ENCODE data around the gene PPP6R2.
A peak's percentile ranks its signal among the peaks of the same experiment; 100 is the strongest.
"Not testable (repeated sequence)": the region's sequence is repeated elsewhere in the genome, so short reads cannot be mapped to it uniquely, and the experiment has no call there.

Gene PPP6R2

GRCh38 chr22:50329236-50329635, 13.9 kb upstream of the PPP6R2 start:
- Histone ChIP-seq H3K79me2 (ENCODE audit: control insufficient read depth, insufficient read depth, low read length) (no peaks in the 10 kb centered on the region), H3K18ac (ENCODE audit: low read length) (no peak overlapping the region), H3K9ac (ENCODE audit: low read length) (no peak overlapping the region), H3K4me1 (ENCODE audit: control insufficient read depth, low read depth, low read length) (peaks cover 1% of the 10 kb centered on the region), H2BK120ac (ENCODE audit: low read depth, low read length) (no peak overlapping the region), H3K36me3 (ENCODE audit: control insufficient read depth, insufficient read depth, low read length) (no peaks in the 10 kb centered on the region), H3K23ac (ENCODE audit: low read length) (no peak overlapping the region), H3K56ac (ENCODE audit: low read length) (no peak overlapping the region), H3K79me1 (ENCODE audit: low read length) (no peaks in the 10 kb centered on the region), H3K4me2 (ENCODE audit: low read length) (no peak overlapping the region), H3K27ac (ENCODE audit: low read depth, low read length) (no peak overlapping the region), H4K5ac (ENCODE audit: low read length) (no peak overlapping the region), H2BK5ac (ENCODE audit: low read length) (no peak overlapping the region), H3K4me3 (ENCODE audit: low read length) (no peak overlapping the region), H4K8ac (ENCODE audit: low read depth, low read length) (no peak overlapping the region), H3K4ac (ENCODE audit: low read depth, low read length) (no peak overlapping the region), H2AK5ac (ENCODE audit: low read length) (no peak overlapping the region), H2BK15ac (replicated peaks; ENCODE audit: low read depth) (no peak overlapping the region), H3K27me3 (ENCODE audit: insufficient read depth, low read length, poor library complexity) (no peaks in the 10 kb centered on the region)
- WGBS (ENCODE audit: extremely low coverage, insufficient coverage, low lambda C conversion rate) = no CpG with 5 or more reads among the region's 6 CpGs
- no peak for DNase-seq

- not testable (repeated sequence) for H3K79me1 ChIP-seq (ENCODE audit: low read length); H3K56ac ChIP-seq (ENCODE audit: low read length); H3K23ac ChIP-seq (ENCODE audit: low read length); H4K8ac ChIP-seq (ENCODE audit: low read depth, low read length); H4K5ac ChIP-seq (ENCODE audit: low read length); H3K79me2 ChIP-seq (ENCODE audit: control insufficient read depth, insufficient read depth, low read length); H3K36me3 ChIP-seq (ENCODE audit: control insufficient read depth, insufficient read depth, low read length); DNase-seq; H3K27ac ChIP-seq (ENCODE audit: low read depth, low read length); H3K9ac ChIP-seq (ENCODE audit: low read length); H3K18ac ChIP-seq (ENCODE audit: low read length); H2BK15ac ChIP-seq (replicated peaks; ENCODE audit: low read depth); H3K4me1 ChIP-seq (ENCODE audit: control insufficient read depth, low read depth, low read length); H2BK5ac ChIP-seq (ENCODE audit: low read length); H3K4me3 ChIP-seq (ENCODE audit: low read length); H3K4ac ChIP-seq (ENCODE audit: low read depth, low read length); H3K4me2 ChIP-seq (ENCODE audit: low read length); H2AK5ac ChIP-seq (ENCODE audit: low read length); H2BK120ac ChIP-seq (ENCODE audit: low read depth, low read length); H3K27me3 ChIP-seq (ENCODE audit: insufficient read depth, low read length, poor library complexity)
- WGBS (ENCODE audit: extremely low coverage, insufficient coverage, low lambda C conversion rate) = no CpG with 5 or more reads among the region's 5 CpGs
Observed at GRCh38 chr22:50334433-50334832, 8.7 kb upstream of the PPP6R2 start.

GRCh38 chr22:50337262-50338041, 5.7 kb upstream of the PPP6R2 start:
- Histone ChIP-seq H3K56ac (ENCODE audit: low read length) (no peak overlapping the region), H4K8ac (ENCODE audit: low read depth, low read length) (no peak overlapping the region), H4K5ac (ENCODE audit: low read length) (no peak overlapping the region), H3K4me1 (ENCODE audit: control insufficient read depth, low read depth, low read length) (no peaks in the 10 kb centered on the region), H3K4me2 (ENCODE audit: low read length) (no peak overlapping the region), H3K27ac (ENCODE audit: low read depth, low read length) (no peak overlapping the region), H3K36me3 (ENCODE audit: control insufficient read depth, insufficient read depth, low read length) (no peaks in the 10 kb centered on the region), H3K18ac (ENCODE audit: low read length) (no peak overlapping the region), H3K27me3 (ENCODE audit: insufficient read depth, low read length, poor library complexity) (no peaks in the 10 kb centered on the region), H2BK120ac (ENCODE audit: low read depth, low read length) (no peak overlapping the region), H2BK15ac (replicated peaks; ENCODE audit: low read depth) (no peak overlapping the region), H3K79me2 (ENCODE audit: control insufficient read depth, insufficient read depth, low read length) (no peaks in the 10 kb centered on the region), H3K4me3 (ENCODE audit: low read length) (no peak overlapping the region), H3K23ac (ENCODE audit: low read length) (peak overlapping the region; percentile 66), H3K79me1 (ENCODE audit: low read length) (no peaks in the 10 kb centered on the region), H3K9ac (ENCODE audit: low read length) (no peak overlapping the region), H2BK5ac (ENCODE audit: low read length) (no peak overlapping the region), H3K4ac (ENCODE audit: low read depth, low read length) (no peak overlapping the region), H2AK5ac (ENCODE audit: low read length) (no peak overlapping the region)
- DNase-seq = no peak
- WGBS (ENCODE audit: extremely low coverage, insufficient coverage, low lambda C conversion rate) = 99% methylated on average over 9 of the region's 13 CpGs

- Histone ChIP-seq H3K79me1 (ENCODE audit: low read length) (no peaks in the 10 kb centered on the region), H3K4me2 (ENCODE audit: low read length) (no peak overlapping the region), H3K4ac (ENCODE audit: low read depth, low read length) (no peak overlapping the region), H3K36me3 (ENCODE audit: control insufficient read depth, insufficient read depth, low read length) (no peaks in the 10 kb centered on the region), H2BK5ac (ENCODE audit: low read length) (no peak overlapping the region), H2BK120ac (ENCODE audit: low read depth, low read length) (no peak overlapping the region), H3K79me2 (ENCODE audit: control insufficient read depth, insufficient read depth, low read length) (no peaks in the 10 kb centered on the region), H3K4me1 (ENCODE audit: control insufficient read depth, low read depth, low read length) (no peaks in the 10 kb centered on the region), H2BK15ac (replicated peaks; ENCODE audit: low read depth) (no peak overlapping the region), H3K18ac (ENCODE audit: low read length) (no peak overlapping the region), H3K23ac (ENCODE audit: low read length) (peak overlapping the region; percentile 66), H3K27ac (ENCODE audit: low read depth, low read length) (no peak overlapping the region), H3K56ac (ENCODE audit: low read length) (no peak overlapping the region), H3K4me3 (ENCODE audit: low read length) (no peak overlapping the region), H4K5ac (ENCODE audit: low read length) (no peak overlapping the region), H3K9ac (ENCODE audit: low read length) (no peak overlapping the region), H4K8ac (ENCODE audit: low read depth, low read length) (no peak overlapping the region), H2AK5ac (ENCODE audit: low read length) (no peak overlapping the region), H3K27me3 (ENCODE audit: insufficient read depth, low read length, poor library complexity) (no peaks in the 10 kb centered on the region)
- no peak for DNase-seq
- WGBS (ENCODE audit: extremely low coverage, insufficient coverage, low lambda C conversion rate) = 100% methylated on average over 5 of the region's 5 CpGs
Observed at GRCh38 chr22:50338042-50338573, 5.0 kb upstream of the PPP6R2 start.

GRCh38 chr22:50338860-50339462, 4.2 kb upstream of the PPP6R2 start:
- H2AK5ac ChIP-seq (ENCODE audit: low read length) = no peak overlapping the region
- H3K23ac ChIP-seq (ENCODE audit: low read length) = no peak overlapping the region
- H3K4ac ChIP-seq (ENCODE audit: low read depth, low read length) = no peak overlapping the region
- H3K4me2 ChIP-seq (ENCODE audit: low read length) = no peak overlapping the region
- no peak overlapping the region for H3K27ac ChIP-seq (ENCODE audit: low read depth, low read length)
- H3K4me1 ChIP-seq (ENCODE audit: control insufficient read depth, low read depth, low read length) = no peaks in the 10 kb centered on the region
- no peaks in the 10 kb centered on the region for H3K27me3 ChIP-seq (ENCODE audit: insufficient read depth, low read length, poor library complexity)
- no peak overlapping the region for H2BK15ac ChIP-seq (replicated peaks; ENCODE audit: low read depth)
- no peak for DNase-seq
- H3K79me1 ChIP-seq (ENCODE audit: low read length) = no peaks in the 10 kb centered on the region
- H4K8ac ChIP-seq (ENCODE audit: low read depth, low read length) = no peak overlapping the region
- H3K56ac ChIP-seq (ENCODE audit: low read length) = no peak overlapping the region
- H3K79me2 ChIP-seq (ENCODE audit: control insufficient read depth, insufficient read depth, low read length) = no peaks in the 10 kb centered on the region
- no peaks in the 10 kb centered on the region for H3K36me3 ChIP-seq (ENCODE audit: control insufficient read depth, insufficient read depth, low read length)
- H2BK120ac ChIP-seq (ENCODE audit: low read depth, low read length) = no peak overlapping the region
- no peak overlapping the region for H3K9ac ChIP-seq (ENCODE audit: low read length)
- 100% methylated on average over 4 of the region's 4 CpGs for WGBS (ENCODE audit: extremely low coverage, insufficient coverage, low lambda C conversion rate)
- H4K5ac ChIP-seq (ENCODE audit: low read length) = no peak overlapping the region
- H2BK5ac ChIP-seq (ENCODE audit: low read length) = no peak overlapping the region
- no peak overlapping the region for H3K4me3 ChIP-seq (ENCODE audit: low read length)
- no peak overlapping the region for H3K18ac ChIP-seq (ENCODE audit: low read length)

All from mesendoderm (in vitro differentiated cells).